ENCODE measurements around the gene PGBD5. TPM values are rescaled to one million over a fixed set of nuclear protein-coding genes. Genes with fewer than 3 reads are reported as not detected.
A peak's percentile ranks its signal among the peaks of the same experiment; 100 is the strongest.

PGBD5 gene
- total RNA-seq, 2 donors from 2014 or later, result 2.6 to 4.3 TPM

- Histone ChIP-seq H3K9me3 (no peaks in the 10 kb centered on the region), H3K4me3 (no peak overlapping the region), H3K27ac (no peak overlapping the region), H3K27me3 (no peaks in the 10 kb centered on the region), H3K36me3 (replicated peaks in 1 of 2; ENCODE audit: insufficient read depth in 1 of 2, low read depth in 2 of 2) (peaks cover 0 to 4% of the 10 kb centered on the region in 2 donors), H3K4me1 (peaks cover 3% of the 10 kb centered on the region)
- ATAC-seq, result no peak
- no peak for TF ChIP-seq POLR2A (IDR thresholded peaks at IDR 0.05)
- TF ChIP-seq CTCF (IDR thresholded peaks at IDR 0.05), result no peak
- 56 to 59% methylated on average over 20 to 23 of the region's 23 CpGs for WGBS, 2 donors
- DNase-seq, result peak; percentile 37 to 64 (median 48)
- intact Hi-C loops (cut with DNase I), result no loop called here
These were observed 108.0 kb downstream of the PGBD5 start for GRCh38 chr1:230317823-230318819.

- H3K4me1 ChIP-seq, result peaks cover 3% of the 10 kb centered on the region
- no peak overlapping the region for H3K27ac ChIP-seq
- H3K27me3 ChIP-seq, result no peaks in the 10 kb centered on the region
- no peak overlapping the region for H3K4me3 ChIP-seq
- no peak for TF ChIP-seq CTCF (IDR thresholded peaks at IDR 0.05)
- no peak for TF ChIP-seq POLR2A (IDR thresholded peaks at IDR 0.05)
- 88 to 92% methylated on average over 18 to 23 of the region's 23 CpGs for WGBS, 2 donors
- no peaks in the 10 kb centered on the region for H3K9me3 ChIP-seq
- intact Hi-C loops (cut with DNase I), result no loop called here
- H3K36me3 ChIP-seq (replicated peaks in 1 of 2; ENCODE audit: insufficient read depth in 1 of 2, low read depth in 2 of 2), result no peaks in the 10 kb centered on the region
- DNase-seq (no peak), ATAC-seq (no peak)
These were observed 109.0 kb downstream of the PGBD5 start for GRCh38 chr1:230316864-230317745.

- no peak overlapping the region for H3K4me3 ChIP-seq
- no peaks in the 10 kb centered on the region for H3K27me3 ChIP-seq
- WGBS, 2 donors, result 71 to 79% methylated on average over 6 of the region's 6 CpGs
- ATAC-seq, result no peak
- DNase-seq, result no peak
- H3K36me3 ChIP-seq (replicated peaks in 1 of 2; ENCODE audit: insufficient read depth in 1 of 2, low read depth in 2 of 2), result no peaks in the 10 kb centered on the region
- intact Hi-C loops (cut with DNase I), result no loop called here
- no peaks in the 10 kb centered on the region for H3K9me3 ChIP-seq
- no peak overlapping the region for H3K27ac ChIP-seq
- no peak for TF ChIP-seq POLR2A (IDR thresholded peaks at IDR 0.05)
- TF ChIP-seq CTCF (IDR thresholded peaks at IDR 0.05), result no peak
- H3K4me1 ChIP-seq, result peaks cover 3% of the 10 kb centered on the region
These were observed 111.0 kb downstream of the PGBD5 start for GRCh38 chr1:230315099-230315498.

- TF ChIP-seq POLR2A (IDR thresholded peaks at IDR 0.05), result no peak
- intact Hi-C loops (cut with DNase I), result loop anchor here (5.0 kb wide), 1 partner anchor 652 kb away; no protein-coding TSS in a partner anchor
- DNase-seq (no peak), ATAC-seq (no peak)
- no peak overlapping the region for H3K4me3 ChIP-seq
- no peak overlapping the region for H3K27ac ChIP-seq
- H3K4me1 ChIP-seq, result peaks cover 3% of the 10 kb centered on the region
- no peaks in the 10 kb centered on the region for H3K9me3 ChIP-seq
- H3K27me3 ChIP-seq, result no peaks in the 10 kb centered on the region
- WGBS, 2 donors, result 84 to 88% methylated on average over 7 to 8 of the region's 8 CpGs
- no peaks in the 10 kb centered on the region for H3K36me3 ChIP-seq (replicated peaks in 1 of 2; ENCODE audit: insufficient read depth in 1 of 2, low read depth in 2 of 2)
These were observed 112.0 kb downstream of the PGBD5 start for GRCh38 chr1:230314142-230314470.
